ENCODE measurements around the gene CRKL. TPM values are rescaled to one million over a fixed set of nuclear protein-coding genes. Genes with fewer than 3 reads are reported as not detected.

CRKL gene
- total RNA-seq, 1 donor from 2014 or later: 86.3 TPM

- Mint-ChIP-seq H3K27ac (peak overlapping the region; percentile 39), H3K9me3 (ENCODE audit: low read depth) (peaks cover 3% of the 10 kb centered on the region), H3K4me3 (ENCODE audit: low read depth) (no peak overlapping the region), H3K36me3 (ENCODE audit: insufficient read depth) (no peaks in the 10 kb centered on the region), H3K4me1 (ENCODE audit: low read depth) (peaks cover 10% of the 10 kb centered on the region), H3K27me3 (peaks cover 11% of the 10 kb centered on the region)
- no peak for TF ChIP-seq CTCF (IDR thresholded peaks at IDR 0.05; ENCODE audit: unreplicated experiment)
- no peak for DNase-seq (ENCODE audit: low spot score, unreplicated experiment)
Measured at GRCh38 chr22:20975541-20976290, 58.5 kb downstream of the CRKL start.

GRCh38 chr22:20976291-20976877 is 59.2 kb downstream of the CRKL start:
- Mint-ChIP-seq H3K4me1 (ENCODE audit: low read depth) (peaks cover 13% of the 10 kb centered on the region), H3K27ac (no peak overlapping the region), H3K9me3 (ENCODE audit: low read depth) (peaks cover 3% of the 10 kb centered on the region), H3K27me3 (peaks cover 11% of the 10 kb centered on the region), H3K4me3 (ENCODE audit: low read depth) (no peak overlapping the region), H3K36me3 (ENCODE audit: insufficient read depth) (no peaks in the 10 kb centered on the region)
- no peak for DNase-seq (ENCODE audit: low spot score, unreplicated experiment)
- TF ChIP-seq CTCF (IDR thresholded peaks at IDR 0.05; ENCODE audit: unreplicated experiment): no peak

- peaks cover 16% of the 10 kb centered on the region for H3K4me1 Mint-ChIP-seq (ENCODE audit: low read depth)
- no peak for TF ChIP-seq CTCF (IDR thresholded peaks at IDR 0.05; ENCODE audit: unreplicated experiment)
- peaks cover 11% of the 10 kb centered on the region for H3K27me3 Mint-ChIP-seq
- no peaks in the 10 kb centered on the region for H3K36me3 Mint-ChIP-seq (ENCODE audit: insufficient read depth)
- DNase-seq (ENCODE audit: low spot score, unreplicated experiment): no peak
- no peak overlapping the region for H3K4me3 Mint-ChIP-seq (ENCODE audit: low read depth)
- no peak overlapping the region for H3K27ac Mint-ChIP-seq
- H3K9me3 Mint-ChIP-seq (ENCODE audit: low read depth): peaks cover 3% of the 10 kb centered on the region
Measured at GRCh38 chr22:20977019-20977418, 59.8 kb downstream of the CRKL start.

- H3K4me1 Mint-ChIP-seq (ENCODE audit: low read depth): peaks cover 19% of the 10 kb centered on the region
- no peak overlapping the region for H3K27ac Mint-ChIP-seq
- no peak overlapping the region for H3K4me3 Mint-ChIP-seq (ENCODE audit: low read depth)
- H3K9me3 Mint-ChIP-seq (ENCODE audit: low read depth): peaks cover 3% of the 10 kb centered on the region
- H3K36me3 Mint-ChIP-seq (ENCODE audit: insufficient read depth): no peaks in the 10 kb centered on the region
- no peak for TF ChIP-seq CTCF (IDR thresholded peaks at IDR 0.05; ENCODE audit: unreplicated experiment)
- no peak for DNase-seq (ENCODE audit: low spot score, unreplicated experiment)
- peaks cover 11% of the 10 kb centered on the region for H3K27me3 Mint-ChIP-seq
Measured at GRCh38 chr22:20977516-20978170, 60.4 kb downstream of the CRKL start.

- no peak overlapping the region for H3K27ac Mint-ChIP-seq
- peaks cover 11% of the 10 kb centered on the region for H3K27me3 Mint-ChIP-seq
- TF ChIP-seq CTCF (IDR thresholded peaks at IDR 0.05; ENCODE audit: unreplicated experiment): no peak
- DNase-seq (ENCODE audit: low spot score, unreplicated experiment): no peak
- no peaks in the 10 kb centered on the region for H3K36me3 Mint-ChIP-seq (ENCODE audit: insufficient read depth)
- peaks cover 3% of the 10 kb centered on the region for H3K9me3 Mint-ChIP-seq (ENCODE audit: low read depth)
- no peak overlapping the region for H3K4me3 Mint-ChIP-seq (ENCODE audit: low read depth)
- H3K4me1 Mint-ChIP-seq (ENCODE audit: low read depth): peaks cover 21% of the 10 kb centered on the region
Measured at GRCh38 chr22:20978419-20978818, 61.2 kb downstream of the CRKL start.

All from progenitor cell of endocrine pancreas (in vitro differentiated cells).